SJSA1 (cell line): ENCODE results near the gene MPV17L2. TPM values are rescaled to one million over a fixed set of nuclear protein-coding genes. Genes with fewer than 3 reads are reported as not detected.
A peak's percentile ranks its signal among the peaks of the same experiment; 100 is the strongest.

Source experiments
- DNase-seq, 2 experiments: peaks; one replicate each; pipeline ENCODE4 v3.0.0-alpha.2; 2015 to 2020; ENCODE audit warnings: low spot score in 2 of 2, low read depth in 1 of 2
- H3K27ac ChIP-seq: fragments of 250-450 bp; sonication (Bioruptor Pico); 2 replicates; pipeline ENCODE4 v1.5.1; 2020; ENCODE audit warnings: mild to moderate bottlenecking, moderate library complexity
- H3K27me3 ChIP-seq: fragments of 250-450 bp; sonication (Bioruptor Pico); replicated peaks from 2 replicates; pipeline ENCODE4 v1.5.1; 2020; ENCODE audit warnings: mild to moderate bottlenecking, moderate library complexity
- H3K36me3 ChIP-seq: fragments of 250-450 bp; sonication (Bioruptor Pico); 2 replicates; pipeline ENCODE4 v1.5.1; 2020; ENCODE audit warnings: mild to moderate bottlenecking
- H3K4me1 ChIP-seq: fragments of 250-450 bp; sonication (Bioruptor Pico); replicated peaks from 2 replicates; pipeline ENCODE4 v1.6.1; 2021; ENCODE audit warnings: mild to moderate bottlenecking
- H3K4me3 ChIP-seq: fragments of 250-450 bp; sonication (Bioruptor Pico); 2 replicates; pipeline ENCODE4 v1.5.1; 2020; ENCODE audit warnings: mild to moderate bottlenecking
- H3K9me3 ChIP-seq: fragments of 250-450 bp; sonication (Bioruptor Pico); replicated peaks from 2 replicates; pipeline ENCODE4 v1.5.1; 2020; ENCODE audit warnings: mild to moderate bottlenecking
- total RNA-seq: library from RNA; depleted of rRNA; stranded (reverse); fragments of >200 nt; shearing (Covaris generic); gene quantifications from 2 replicates; pipeline ENCODE4 v1.2.3, GENCODE V29; 2014; rRNA removed

The MPV17L2 gene
- total RNA-seq, 1 experiment from 2014 or later = 52.0 TPM

DNA sequence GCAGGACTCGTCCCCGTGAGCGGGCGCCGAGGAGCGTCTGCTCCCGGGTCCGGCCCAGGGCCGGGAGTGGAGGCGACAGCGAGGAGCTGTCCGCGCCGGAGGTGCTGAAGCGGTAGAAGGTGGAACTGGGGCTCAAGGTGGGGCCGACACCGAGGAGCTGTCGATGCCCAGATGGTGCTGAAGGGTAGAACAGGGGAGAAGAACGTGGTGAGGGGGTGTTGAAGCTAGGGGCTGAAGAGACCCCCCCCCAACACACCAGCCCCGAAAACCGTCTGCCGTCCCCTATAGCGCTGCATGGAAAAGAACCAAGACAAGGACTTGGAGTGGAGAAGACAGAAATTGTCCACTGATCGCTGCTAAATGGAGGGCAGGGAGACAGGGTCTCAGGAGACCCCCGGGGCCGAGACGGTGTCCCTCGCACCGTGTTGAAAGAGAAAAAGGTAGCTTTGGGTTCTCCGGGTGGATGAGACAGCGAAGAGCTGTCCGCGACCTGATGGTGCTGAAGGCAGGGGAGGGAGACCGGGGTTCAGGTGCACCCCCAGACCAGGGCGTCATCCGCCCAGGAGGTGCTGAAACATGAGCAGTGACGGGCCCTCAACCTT lies 40.3 kb downstream of the MPV17L2 start:
- Histone ChIP-seq H3K27ac (no peak overlapping the region), H3K4me1 (no peaks in the 10 kb centered on the region; the same call in none of the 2 replicates), H3K36me3 (no peaks in the 10 kb centered on the region), H3K27me3 (peaks cover 9% of the 10 kb centered on the region), H3K9me3 (peaks cover 8% of the 10 kb centered on the region), H3K4me3 (no peak overlapping the region)
- peak; percentile 36 to 64 for DNase-seq

GRCh38 chr19:18234194-18234593 lies 41.2 kb downstream of the MPV17L2 start:
- H3K27me3 ChIP-seq = peaks cover 12% of the 10 kb centered on the region
- H3K9me3 ChIP-seq = peaks cover 8% of the 10 kb centered on the region
- no peaks in the 10 kb centered on the region; the same call in none of the 2 replicates for H3K4me1 ChIP-seq

DNA sequence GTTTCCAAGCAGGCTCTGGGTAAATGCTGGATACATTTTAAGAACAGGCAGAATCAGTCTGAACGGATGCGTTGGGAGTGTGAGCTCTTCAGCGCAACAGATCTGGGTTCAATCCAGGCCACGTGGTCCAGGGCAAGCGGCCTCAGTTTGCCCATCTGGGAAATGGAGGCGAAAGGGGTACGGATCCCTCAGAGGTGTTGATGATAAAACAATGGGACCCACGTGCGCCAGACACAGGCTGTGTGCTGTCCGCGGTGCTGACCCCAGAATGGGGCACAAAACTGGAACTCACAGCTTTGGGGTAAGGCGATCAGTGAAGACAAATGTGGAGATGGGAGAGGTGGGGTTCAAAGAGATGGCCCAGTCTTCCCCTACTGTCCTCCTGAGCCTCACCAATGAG lies 46.3 kb downstream of the MPV17L2 start:
- Histone ChIP-seq H3K36me3 (no peaks in the 10 kb centered on the region), H3K27me3 (peaks cover 10% of the 10 kb centered on the region; the same call in 1 of the 2 replicates), H3K27ac (no peak overlapping the region), H3K4me1 (no peaks in the 10 kb centered on the region), H3K9me3 (no peaks in the 10 kb centered on the region), H3K4me3 (no peak overlapping the region)
- DNase-seq = no peak

More at GRCh38 chr19:18234194-18234593, 41.2 kb downstream of the MPV17L2 start:
- Histone ChIP-seq H3K36me3 (no peaks in the 10 kb centered on the region), H3K27ac (no peak overlapping the region), H3K4me3 (no peak overlapping the region)
- no peak for DNase-seq

- Histone ChIP-seq H3K36me3 (no peaks in the 10 kb centered on the region), H3K9me3 (no peaks in the 10 kb centered on the region), H3K4me1 (no peaks in the 10 kb centered on the region), H3K27ac (no peak overlapping the region), H3K27me3 (no peaks in the 10 kb centered on the region), H3K4me3 (no peak overlapping the region)
- no peak for DNase-seq
These were observed 52.3 kb downstream of the MPV17L2 start for GRCh38 chr19:18245297-18245696.

Other genes with a start within 250 kb of the MPV17L2 start
- gene KCNN1, start 226.1 kb upstream of the MPV17L2 start, total RNA-seq = not detected in 2 replicates
- 21.4 and 41.9 TPM in 2 replicates for gene ARRDC2, start 185.0 kb upstream of the MPV17L2 start, total RNA-seq
- 0.21 TPM in 1 of 2 replicates, not detected in the other for gene IL12RB1, start 106.3 kb upstream of the MPV17L2 start, total RNA-seq
- 1.2 and 2.3 TPM in 2 replicates for gene MAST3, start 95.4 kb upstream of the MPV17L2 start, total RNA-seq
- 24.2 and 35.0 TPM in 2 replicates for gene PIK3R2, start 40.1 kb upstream of the MPV17L2 start, total RNA-seq
- 2.7 TPM in 1 of 2 replicates, not detected in the other for gene IFI30, start 19.4 kb upstream of the MPV17L2 start, total RNA-seq
- gene RAB3A, start 10.8 kb downstream of the MPV17L2 start, total RNA-seq = 1.2 and 3.4 TPM in 2 replicates
- gene PDE4C, start 33.2 kb downstream of the MPV17L2 start, total RNA-seq = not detected in 2 replicates
- 0.13 and 0.22 TPM in 2 replicates for gene IQCN, start 81.2 kb downstream of the MPV17L2 start, total RNA-seq
- 17.2 and 69.6 TPM in 2 replicates for gene JUND, start 88.4 kb downstream of the MPV17L2 start, total RNA-seq
- gene LSM4, start 129.9 kb downstream of the MPV17L2 start, total RNA-seq = 395 and 478 TPM in 2 replicates
- 5.7 and 9.0 TPM in 2 replicates for gene PGPEP1, start 147.4 kb downstream of the MPV17L2 start, total RNA-seq
- gene GDF15, start 192.9 kb downstream of the MPV17L2 start, total RNA-seq = 12.4 and 21.9 TPM in 2 replicates
- gene LRRC25, start 204.4 kb downstream of the MPV17L2 start, total RNA-seq = not detected in 2 replicates
- 18.9 and 43.4 TPM in 2 replicates for gene SSBP4, start 226.2 kb downstream of the MPV17L2 start, total RNA-seq
- 2.0 and 5.4 TPM in 2 replicates for gene ISYNA1, start 244.9 kb downstream of the MPV17L2 start, total RNA-seq